ENCODE results near the gene RBBP5.

- TF ChIP-seq CTCF (conservative IDR thresholded peaks at IDR 0.05 in 1 of 2, IDR thresholded peaks at IDR 0.05 in 1 of 2; ENCODE audit: extremely low read depth in 1 of 2, insufficient read depth in 1 of 2, low read depth in 1 of 2, low read length in 2 of 2) (peak; percentile 67 to 85), EZH2 (IDR thresholded peaks at IDR 0.05; ENCODE audit: borderline replicate concordance, low read length) (no peak)
Observed at GRCh38 chr1:205121660-205122488, at the start of gene RBBP5.

Data from mammary epithelial cell (primary cell).